Measurements from ENCODE around the gene KLF13.
A peak's percentile ranks its signal among the peaks of the same experiment; 100 is the strongest.

KLF13 gene

DNA sequence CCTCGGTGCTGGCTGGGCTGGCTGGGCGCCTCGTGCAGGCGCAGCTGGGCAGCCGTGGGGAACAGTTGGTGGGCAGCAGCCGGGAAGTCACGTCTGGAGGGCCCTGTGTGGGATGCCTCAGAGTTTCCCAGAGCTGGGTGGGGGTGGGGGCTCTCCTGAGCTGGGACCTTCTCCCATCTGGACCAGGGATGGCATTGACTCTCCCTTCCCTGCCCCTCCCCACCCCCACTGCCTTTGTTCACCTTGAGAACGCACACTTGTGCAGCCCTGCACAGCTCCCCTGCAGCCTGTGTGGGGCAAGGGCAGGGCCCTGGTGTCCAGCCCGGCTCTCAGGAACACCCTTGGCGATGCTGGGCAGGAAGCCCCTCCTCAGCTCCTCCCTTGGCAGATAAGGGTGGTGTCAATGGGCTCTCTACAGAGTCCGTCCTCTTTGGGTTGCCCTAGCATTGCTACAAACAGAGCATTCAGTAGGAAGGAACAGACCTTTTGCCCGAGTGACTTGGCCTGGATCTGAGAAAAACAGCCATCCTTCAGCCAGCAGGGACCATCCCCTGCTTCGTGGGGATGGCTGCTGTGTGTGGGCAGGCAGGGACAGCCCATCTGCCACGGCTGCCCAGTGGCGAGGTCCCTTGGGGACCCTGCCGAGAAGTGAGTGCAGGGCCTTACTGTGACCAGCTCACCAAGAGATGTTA lies 25.5 kb upstream of the KLF13 start:
- no peak for DNase-seq

DNA sequence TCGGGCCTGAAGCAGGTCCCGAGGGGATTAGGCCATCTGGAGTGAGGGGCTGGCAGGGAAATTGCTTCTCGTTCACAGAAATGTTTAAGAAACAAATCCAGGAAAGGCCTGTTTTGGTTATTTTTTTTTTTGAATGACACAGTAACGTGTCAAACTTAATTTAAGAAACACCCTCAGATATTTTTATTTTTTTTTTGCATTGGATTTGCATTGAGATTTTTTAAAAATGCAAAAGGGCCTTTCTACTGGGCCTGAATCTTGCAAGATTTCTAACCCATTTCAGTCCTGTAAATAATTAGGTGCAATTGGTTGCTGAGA lies 25.0 kb upstream of the KLF13 start:
- DNase-seq = no peak

DNA sequence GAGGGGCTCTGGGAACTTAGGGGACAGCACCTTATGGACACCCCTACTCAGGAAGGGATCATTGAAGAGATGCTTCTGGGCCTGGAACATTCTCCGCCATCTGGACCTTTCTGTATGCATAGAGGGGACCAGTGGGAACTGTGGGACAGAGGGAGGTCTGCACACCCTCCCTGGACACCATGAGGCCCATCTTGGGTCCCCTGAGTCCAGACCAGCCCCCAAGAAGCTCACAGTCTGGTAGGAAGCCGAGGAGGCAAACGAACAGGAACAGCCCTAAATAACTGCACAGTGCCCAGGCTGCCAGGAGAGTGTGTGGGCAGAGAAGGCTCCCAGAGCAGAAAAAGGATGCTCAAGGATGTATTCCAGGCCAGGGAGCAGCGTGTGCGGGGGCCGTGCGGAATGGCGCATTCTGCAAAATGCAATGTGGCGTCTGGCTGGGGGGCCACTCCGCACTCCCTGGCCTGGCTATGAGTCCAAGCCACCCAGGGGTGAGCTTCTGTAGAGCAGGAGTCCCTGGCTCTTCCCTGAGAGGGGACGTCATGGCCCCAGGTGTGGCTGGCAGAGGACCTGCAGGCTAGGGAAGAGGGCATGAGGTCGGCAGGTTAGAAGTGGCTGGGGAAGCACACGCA lies 24.5 kb upstream of the KLF13 start:
- no peak for DNase-seq

DNA sequence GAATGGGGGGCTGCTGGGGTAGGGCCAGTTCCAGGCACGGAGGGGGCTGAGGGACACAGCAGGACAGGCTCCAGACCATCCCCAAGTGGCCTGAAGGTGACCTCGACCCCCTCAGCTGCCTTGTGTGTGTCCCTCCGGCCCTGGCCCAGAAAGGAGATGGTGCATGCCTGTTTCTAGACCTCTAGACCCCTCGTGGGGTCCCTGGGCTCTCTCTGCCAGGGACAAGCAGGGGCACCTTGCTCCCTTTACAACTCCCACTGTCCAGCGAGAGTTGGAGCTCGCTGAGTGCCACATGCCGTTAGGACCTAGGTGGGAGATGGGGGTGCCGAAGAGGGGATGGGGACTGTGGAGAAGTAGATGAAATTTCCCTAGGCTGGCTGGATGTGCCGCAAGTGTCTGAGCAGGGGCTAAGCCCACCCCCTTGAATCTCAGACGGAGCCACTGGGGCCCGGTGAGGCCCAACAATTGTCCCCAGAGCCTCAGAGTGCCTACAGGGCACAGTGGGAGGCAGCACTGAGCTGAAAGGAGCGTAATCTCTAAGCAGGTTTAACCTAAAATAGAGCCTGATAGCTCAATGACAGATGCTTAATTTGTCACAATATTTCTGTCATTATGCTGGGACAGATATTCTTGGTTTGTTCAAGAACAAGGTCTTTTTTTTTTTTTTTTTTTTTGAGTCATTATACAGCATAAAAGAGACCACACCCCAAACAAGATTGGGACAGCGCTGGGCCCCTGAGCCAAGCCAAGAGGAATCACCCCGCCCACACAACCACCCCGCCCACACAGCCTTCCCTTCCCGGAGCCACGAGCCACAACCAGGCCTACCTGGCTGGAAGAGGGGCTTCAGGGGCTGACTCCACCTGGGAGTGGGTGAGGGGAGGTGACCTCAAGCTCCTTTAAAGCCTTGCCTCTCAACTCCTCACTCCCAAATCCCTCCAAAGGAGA lies 23.6 kb upstream of the KLF13 start:
- no peak for DNase-seq

DNA sequence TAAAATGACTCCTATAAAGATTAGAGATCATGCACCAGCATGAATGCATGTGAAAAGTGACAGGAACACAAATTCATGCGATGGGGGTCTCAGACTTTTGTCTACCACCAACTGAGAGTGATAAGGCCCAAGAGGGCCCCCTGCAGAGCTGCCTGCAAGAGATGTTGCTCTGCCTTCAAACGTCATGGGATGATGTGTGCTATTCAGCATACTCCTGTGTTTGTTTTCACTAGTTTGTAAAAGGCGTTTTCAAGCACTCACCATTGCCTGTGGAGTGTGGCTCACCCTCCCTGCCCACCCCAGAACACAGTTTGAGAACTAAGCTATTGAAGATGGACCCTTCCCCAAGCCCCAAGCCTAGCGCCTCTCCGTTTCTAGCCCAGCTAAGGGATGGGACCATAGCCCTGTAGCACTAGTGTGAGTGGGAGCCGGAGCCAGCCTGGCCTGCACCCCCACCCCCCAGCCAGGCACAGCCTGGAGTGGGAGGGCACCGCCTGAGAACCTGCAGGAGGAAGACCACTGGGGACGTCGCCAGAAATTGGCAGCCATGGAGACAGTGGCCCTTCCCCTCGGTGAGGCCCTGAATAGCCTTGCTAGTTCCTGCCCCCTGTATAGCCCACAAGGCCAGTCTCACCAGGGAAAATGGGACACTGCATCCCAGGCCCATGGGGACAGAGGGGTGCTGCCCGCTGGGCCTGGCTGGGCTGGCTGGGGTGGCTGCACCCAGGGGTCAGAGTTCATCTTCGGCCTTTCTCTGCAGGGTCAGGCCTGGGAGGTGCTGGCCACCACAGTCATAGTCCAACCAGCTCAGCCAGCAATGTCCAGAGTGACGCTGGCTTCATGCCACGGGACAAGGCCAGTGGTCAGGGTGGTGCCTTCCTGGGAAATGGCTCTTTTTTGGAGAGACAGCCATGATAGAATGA lies 22.6 kb upstream of the KLF13 start:
- no peak for DNase-seq

DNA sequence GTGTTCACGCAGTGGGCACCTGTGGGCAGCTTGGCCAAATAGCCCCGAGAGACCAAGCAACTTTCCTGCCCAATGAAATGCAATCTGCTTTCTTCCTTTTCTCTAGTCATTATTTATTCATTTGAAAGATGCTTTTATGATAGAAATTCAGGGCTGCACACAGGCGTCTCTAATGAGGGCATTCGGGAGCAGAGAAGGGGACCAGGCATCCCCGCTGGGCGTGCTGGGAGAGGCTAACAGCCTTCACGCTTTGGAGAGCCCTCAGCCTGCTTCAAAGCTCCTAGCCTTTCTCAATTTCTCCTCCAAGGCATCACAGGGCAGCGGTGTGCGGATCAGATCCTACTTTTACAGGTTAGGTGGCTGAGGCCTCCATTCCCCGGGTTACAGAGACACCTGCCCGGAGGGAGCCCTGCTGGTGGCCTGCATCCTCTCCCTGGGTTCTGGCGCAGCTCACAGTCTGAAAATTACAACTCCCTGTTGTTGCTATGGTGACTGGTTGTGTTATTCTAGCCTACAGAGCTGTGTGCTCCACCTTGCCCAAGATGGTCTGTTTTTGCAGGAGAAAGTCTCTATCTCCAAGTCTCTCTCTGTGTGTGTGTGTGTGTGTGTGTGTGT lies 21.8 kb upstream of the KLF13 start:
- peak; percentile 45 for DNase-seq

DNA sequence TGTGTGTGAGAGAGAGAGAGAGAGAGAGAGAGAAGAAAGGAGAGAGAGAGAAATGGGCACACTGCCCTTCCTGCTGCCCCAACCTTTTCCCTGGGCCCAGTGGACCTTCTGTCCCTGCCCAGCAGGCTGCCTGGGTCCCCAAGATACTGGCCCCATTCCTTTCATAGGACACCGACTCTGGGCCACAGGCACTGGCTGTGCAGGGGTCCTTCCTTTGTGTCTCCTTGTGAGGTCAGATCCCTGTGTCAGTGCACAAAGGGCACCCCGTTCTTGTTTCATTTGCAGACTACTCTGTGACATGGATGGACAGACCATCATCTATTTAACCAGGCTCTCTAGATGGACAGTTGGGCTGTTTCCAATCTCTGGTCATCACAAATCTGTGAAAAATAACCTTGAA lies 21.3 kb upstream of the KLF13 start:
- no peak for DNase-seq

DNA sequence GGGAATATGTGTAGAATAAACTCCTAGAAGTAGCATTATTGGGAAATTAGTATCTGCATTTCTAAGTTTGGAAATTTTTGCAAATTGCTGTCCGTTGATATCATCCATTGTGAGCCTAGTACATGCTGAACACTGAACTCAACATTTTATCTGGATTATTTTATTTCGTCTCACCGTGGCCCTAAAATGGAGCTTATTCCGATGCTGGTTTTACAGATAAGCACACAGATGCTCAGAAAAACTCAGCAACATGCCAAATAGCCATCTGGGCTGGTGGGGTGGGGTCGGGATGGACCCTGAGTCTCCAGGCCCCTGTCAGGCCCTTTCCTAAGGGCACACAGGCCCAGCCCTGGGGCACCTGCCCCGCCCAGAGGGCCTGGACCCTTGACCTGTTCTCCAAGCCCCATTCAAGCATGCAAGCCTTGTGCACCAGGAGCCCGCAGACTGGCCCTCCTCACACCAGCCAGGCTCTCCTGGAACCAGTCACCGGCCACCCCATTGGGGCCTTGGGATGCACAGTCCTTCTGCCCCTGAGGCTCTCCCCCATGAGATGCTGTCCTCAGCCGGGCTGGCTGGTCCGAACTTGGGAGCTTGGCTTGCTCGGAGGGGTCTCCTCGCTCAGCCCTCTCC lies 20.7 kb upstream of the KLF13 start:
- no peak for DNase-seq

DNA sequence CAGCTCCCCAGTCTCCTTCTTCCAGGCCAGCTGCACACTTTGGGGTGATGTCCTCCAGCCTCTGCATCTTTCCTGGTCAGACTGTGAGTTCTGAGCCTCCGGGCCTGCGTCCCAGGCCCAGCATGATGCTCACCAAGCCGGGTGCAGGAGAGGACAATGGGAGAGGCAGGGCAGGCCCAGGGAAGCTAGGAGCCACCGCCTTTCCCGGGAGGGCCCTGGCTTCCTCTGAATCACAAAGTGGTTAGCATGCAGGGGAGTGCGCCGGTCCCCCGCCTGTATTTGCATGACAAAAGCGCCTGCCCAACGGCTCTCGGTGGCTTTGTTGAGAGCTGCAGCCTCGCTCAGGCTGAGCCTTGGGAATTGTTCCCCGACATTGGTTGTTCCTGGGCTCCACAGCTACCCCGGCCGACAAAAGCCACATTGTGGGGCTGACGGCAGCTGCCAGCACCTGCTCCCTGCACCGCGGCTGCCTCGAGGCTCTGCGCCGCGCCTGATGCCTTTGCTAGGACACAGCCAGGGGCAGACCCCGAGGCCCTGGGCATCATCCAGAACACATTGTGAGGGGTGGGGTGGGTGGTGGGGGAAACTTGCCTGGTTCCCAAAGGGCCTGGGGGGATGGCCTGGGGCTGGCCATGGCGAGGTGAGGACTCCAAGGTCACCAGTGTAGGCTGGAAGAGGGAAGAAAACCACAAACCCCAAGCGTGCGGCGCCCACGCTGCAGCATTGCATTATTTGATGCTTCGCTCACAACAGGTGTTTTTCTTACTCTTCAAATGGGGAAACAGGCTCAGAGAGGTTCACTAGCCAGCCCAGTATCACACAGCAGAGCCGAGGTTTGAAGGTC lies 20.0 kb upstream of the KLF13 start:
- peak; percentile 80 for DNase-seq

DNA sequence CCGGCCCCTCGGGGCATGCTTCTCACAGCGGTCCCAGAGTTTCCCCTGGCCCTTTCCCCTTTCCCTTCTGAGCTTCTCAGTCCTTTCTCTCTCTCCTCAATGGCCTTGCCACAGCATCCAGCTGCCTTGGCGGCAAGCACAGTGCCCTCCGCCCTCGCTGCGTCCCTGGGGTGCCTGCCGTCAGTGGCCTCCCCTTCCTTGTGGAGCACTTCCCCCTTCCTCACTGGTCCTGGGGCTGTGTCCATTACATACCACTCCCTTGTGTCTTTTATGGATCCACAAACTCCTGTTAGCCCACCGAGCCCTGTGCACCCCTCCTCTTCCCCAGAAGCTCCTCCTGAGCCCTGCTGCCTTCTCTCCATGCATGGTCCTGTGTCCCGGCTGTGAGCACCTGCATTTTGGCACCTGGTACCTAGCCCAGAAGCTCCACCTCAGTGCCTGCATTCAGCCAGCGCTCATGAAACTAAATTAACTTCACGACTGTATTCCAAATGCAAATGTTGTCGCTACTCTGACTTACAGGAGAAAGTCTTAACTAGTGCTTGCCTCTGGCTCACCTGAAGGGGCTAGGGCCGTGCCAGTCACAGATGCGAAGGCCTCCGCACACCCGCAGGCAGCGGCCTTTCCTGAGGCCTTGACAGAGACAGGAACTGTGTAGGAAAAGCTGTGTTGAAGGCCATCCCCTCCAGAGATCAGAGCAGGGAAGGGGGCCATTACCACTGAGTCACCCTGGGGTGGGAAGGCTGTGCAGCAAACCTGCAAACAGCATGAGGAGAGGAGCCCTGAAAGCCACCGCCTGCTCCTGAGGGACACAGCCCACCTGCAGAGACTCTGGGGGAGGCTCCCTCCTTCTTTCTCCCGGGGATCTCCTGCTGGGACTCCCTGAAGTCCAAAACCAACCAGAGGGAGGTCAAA lies 19.1 kb upstream of the KLF13 start:
- no peak for DNase-seq

DNA sequence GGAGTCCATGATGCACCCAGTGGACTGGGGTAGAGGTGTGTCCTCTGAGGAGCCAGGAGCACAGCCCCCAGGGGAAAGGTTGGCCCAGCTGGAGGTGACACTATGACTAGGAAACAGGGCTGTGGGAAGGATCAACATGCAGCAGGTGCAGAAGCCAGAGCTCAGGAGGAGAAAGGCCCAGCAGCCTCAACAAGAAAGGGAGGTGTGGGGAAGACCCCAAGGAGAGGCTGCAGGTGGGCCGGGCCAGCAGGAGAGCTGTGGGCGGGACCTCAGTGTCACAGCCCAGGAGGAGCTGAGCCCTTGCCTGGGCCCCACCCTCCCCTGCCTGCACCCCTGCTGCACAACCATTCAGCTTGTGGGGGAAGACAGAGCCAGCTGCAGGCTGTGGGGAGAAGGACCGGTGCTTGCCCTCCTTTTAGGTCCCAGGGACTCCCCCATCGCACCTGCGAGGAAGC lies 18.4 kb upstream of the KLF13 start:
- no peak for DNase-seq

DNA sequence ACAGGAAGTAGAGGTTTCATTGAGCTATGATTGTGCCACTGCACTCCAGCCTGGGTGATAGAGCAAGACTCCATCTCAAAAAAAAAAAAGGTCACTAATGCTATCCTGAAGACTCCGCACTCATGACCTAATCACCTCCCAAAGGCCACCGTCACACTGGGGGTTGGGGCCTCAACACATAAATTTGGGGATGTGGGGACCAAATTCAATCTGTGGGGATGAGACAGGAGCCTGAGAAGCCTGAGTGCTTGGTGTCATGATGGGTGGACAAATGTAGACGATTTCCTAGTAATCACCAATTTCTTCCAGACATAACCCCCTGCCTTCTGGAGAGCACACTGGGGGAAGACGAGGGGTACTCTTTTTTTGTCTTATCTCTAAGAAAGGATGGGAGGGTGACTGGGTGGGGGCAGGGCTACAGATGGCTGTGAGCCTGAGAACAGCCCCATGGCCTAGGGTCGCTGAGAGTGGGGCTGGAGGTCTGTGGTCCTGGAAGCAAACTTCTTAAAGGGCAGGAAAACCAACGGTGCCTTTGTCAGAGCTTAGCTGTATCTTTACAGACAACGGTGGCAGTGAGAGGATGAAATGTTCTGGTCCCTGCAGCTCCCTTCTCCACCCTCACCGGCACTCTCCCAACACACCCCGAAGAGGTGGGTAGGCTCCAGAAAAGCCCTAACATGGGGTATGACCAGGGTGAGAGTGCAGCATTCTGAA lies 16.6 kb upstream of the KLF13 start:
- DNase-seq = no peak

DNA sequence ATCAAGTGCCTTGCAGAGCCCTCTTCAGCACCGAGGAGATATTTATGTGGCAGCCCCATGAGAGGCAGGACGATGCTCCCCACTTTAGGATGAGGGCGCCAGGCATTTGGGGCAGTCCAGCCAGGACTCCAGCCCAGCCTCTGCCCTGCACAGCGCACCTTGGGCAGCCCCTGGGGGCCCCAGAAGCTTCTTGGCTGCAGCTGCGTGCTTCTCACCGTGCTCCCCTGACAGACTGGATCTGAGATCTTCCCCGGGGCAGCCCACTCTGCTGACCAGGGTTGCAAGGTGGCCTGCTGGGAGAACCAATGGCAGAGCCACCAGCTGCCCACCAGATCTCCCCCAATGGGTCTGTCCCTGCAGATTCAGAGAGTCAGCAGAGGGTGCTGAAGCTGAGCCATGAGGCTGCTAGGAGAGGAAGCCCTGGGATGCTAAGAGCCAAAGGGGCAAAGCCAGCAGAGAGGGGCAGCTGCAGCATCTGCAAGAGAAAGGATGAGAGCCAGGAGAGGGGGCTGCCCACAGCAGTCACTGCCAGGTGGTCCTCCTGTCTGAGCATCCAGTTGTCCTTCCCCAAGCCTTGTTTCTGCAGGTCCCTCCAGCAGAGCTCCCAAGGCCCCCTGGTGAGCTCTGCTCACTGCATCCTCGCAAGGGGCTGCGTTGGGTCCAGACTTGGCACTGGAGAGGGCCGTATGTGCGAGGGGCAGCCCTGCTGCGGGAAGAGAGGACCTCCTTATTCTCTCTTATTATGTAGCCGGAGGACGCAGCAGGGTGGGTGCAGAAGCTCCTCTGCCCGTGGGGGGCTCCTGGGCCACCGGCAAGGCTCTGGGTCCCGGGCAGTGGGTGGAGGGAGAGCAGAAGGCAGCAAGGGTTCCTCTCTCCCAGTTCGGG lies 14.7 kb upstream of the KLF13 start:
- DNase-seq = no peak

DNA sequence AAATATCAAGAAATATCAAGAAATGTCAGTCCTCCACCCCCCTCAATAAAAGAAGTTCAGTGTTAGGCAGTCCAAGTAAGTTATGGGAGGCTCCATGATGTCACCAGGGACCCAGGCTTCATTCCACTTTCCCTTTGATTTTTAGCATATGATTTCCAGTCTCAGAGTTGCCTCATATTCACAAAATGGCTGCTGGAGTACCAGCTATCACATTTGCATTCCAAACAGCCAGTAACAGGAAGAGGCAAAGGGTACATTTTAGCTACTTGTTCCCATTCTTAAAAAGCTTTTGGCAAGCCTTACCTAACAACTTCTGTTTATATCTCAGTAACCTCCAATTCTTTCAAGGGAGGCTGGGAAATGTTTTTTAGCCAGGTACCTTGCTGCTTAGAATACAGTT lies 13.4 kb upstream of the KLF13 start:
- no peak for DNase-seq

DNA sequence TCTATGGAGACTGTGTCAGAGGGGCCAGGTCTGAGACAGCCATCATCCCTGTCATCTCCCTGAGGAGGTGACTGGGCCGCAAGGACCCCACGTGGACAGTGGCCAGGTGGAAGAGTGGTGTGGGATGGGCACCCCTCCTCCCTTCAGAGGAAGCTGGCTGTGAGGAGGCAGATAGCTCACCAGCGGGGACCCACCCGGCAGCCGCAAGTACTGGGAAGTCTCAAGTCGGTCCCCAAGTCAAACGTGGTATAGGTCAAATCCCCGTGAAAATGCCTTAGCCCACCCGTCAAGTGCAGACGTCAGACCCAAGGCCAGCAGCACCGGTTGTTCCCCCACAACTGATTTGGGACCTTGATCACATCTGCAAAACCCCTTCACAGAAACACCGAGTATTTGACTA lies 12.3 kb upstream of the KLF13 start:
- DNase-seq = no peak

DNA sequence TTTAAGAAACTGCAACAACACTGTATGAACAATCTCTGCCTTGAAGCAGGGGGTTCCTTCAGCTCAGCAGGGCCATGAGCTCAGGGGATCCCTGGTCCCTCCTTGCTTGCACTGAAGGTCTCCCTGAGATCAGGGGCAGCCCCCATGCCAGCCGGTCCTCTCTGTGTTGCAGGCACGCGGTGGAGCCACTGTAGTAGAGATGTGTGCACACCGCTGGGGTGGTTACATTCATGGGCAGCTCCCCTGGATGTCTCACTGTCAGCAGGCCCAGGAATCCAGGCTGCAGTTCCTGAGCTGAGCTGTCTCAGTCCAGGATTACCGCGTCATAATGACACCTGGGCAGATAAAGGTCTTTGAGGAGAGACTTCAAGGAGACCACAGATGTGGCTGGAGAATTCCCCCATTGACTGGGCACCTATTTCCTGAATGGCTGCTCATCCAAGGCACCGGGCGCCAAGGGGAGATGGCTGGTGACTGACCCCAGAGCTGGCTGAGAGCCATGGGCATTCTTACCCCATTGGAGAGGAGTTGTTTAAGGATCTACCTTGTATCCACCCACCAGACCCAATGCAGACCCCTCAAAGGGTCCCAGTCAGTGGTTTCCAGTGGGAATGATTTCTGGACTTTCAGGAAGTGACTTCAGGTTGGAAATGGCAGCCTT lies 10.4 kb upstream of the KLF13 start:
- DNase-seq = no peak

DNA sequence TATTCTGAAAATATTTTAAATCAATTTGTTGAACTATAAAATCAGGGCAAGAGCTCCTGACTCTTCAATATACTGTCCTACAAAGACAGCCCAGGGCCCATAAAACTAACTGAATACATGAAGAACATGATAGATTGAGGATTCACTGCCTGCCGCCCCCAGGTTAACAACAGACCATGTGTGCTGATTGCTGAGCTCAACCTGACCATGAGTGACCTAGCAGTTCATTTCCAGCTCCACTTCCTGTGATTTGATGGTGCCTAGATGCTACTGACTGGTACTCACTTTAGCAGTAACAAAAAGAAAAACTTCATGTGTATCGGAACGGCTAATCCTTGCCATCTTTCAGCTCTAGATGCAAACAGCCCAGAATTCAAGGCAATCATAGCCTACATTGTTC lies 9.6 kb upstream of the KLF13 start:
- no peak for DNase-seq

All from NCI-H774 (cell line).